Measurements from ENCODE around the gene TNNC1.

GRCh38 chr3:52405601-52406110 lies 48.2 kb downstream of the TNNC1 start:
- TF ChIP-seq, protein P1, sequence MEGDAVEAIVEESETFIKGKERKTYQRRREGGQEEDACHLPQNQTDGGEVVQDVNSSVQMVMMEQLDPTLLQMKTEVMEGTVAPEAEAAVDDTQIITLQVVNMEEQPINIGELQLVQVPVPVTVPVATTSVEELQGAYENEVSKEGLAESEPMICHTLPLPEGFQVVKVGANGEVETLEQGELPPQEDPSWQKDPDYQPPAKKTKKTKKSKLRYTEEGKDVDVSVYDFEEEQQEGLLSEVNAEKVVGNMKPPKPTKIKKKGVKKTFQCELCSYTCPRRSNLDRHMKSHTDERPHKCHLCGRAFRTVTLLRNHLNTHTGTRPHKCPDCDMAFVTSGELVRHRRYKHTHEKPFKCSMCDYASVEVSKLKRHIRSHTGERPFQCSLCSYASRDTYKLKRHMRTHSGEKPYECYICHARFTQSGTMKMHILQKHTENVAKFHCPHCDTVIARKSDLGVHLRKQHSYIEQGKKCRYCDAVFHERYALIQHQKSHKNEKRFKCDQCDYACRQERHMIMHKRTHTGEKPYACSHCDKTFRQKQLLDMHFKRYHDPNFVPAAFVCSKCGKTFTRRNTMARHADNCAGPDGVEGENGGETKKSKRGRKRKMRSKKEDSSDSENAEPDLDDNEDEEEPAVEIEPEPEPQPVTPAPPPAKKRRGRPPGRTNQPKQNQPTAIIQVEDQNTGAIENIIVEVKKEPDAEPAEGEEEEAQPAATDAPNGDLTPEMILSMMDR (IDR thresholded peaks at IDR 0.05 in 4 of 5, conservative IDR thresholded peaks at IDR 0.05 in 1 of 5), result no peak
- TF ChIP-seq POLR2A (IDR thresholded peaks at IDR 0.05), result no peak
